Superior temporal gyrus (tissue), 1 donor: ENCODE results near the gene RBFOX1.

ENCODE experiments used
- DNase-seq: peaks from one replicate; pipeline ENCODE4 v3.0.0-alpha.2; 2016; ENCODE audit errors: extremely low spot score

RBFOX1 gene

DNA sequence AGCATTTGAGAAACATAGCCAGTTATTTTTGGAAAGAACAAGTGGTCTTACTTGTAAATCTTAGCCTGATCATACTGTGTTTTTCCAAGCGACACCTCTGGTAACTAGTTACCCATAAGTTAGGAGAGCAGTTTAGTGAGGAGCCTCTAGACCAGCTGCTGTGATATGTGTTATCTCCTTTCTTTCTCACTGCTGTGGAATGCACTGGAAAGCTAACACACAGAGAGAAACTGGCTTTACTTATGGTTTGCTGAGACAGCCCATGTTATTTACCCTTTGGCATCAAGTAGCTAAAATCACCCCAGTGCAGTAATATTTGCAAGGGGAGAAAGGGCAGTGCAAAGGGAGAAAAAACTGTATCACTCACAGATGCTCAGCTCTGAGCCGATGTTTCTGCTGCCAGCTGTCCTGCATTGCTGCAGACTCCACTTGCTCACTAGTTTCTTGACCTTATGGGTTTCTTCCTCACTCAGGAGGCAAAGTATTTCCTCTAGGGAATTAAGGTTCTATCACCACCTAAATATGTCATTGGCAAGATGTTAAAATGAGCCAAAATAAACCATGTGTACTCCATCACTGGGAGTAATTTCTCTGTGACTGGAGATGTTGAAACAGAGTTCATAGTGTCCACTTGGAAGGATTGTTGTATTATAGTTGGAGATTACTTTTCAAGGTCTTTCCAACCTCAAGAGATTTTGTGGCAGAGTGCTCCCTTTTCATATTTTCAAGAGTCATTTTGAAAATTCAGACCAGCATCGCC, 2.3 kb downstream of the RBFOX1 start:
- no peak for DNase-seq

GRCh38 chr16:7335991-7336634, 3.5 kb downstream of the RBFOX1 start:
- DNase-seq = no peak

DNA sequence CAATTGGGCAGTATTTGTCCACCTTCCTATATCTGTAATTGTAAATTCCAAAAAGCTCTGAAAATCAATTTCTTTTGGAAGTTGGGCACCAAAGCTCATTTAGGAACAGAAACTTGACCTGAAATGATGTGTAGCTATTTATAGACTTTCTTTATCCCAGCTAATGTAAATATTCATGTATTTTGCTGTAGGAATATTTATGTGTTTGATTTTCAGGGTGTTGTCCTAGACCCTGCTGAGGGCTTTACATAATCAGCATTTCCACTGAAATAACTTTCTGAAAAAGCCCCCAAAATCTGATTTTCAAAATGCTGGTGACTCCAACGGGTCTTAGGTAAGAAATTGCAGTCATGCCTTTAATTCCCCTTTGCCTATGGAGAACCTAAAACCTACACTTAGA, 4.1 kb downstream of the RBFOX1 start:
- DNase-seq = no peak

- DNase-seq = no peak
Observed at GRCh38 chr16:7338826-7339225, 6.2 kb downstream of the RBFOX1 start.

DNA sequence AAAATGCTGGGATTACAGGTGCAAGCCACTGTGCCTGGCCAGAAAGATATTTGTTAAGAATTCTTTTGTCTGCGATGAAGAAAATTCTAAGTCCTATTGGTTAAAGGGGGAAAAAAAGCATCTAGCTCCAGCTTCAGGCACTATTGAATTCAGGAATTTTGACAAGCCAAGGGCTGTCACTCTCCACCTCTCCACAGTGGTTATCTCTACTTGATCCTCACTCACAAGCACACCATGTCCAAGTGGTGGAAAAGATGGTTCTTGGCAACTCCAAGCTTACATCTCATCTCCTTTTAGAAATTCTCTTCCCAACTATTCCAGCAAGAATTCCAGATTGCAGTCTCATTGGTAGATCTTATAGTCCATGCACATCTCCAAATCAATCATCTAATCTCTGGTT, 7.1 kb downstream of the RBFOX1 start:
- no peak for DNase-seq

- no peak for DNase-seq
Observed at GRCh38 chr16:7340938-7341337, 8.3 kb downstream of the RBFOX1 start.

DNA sequence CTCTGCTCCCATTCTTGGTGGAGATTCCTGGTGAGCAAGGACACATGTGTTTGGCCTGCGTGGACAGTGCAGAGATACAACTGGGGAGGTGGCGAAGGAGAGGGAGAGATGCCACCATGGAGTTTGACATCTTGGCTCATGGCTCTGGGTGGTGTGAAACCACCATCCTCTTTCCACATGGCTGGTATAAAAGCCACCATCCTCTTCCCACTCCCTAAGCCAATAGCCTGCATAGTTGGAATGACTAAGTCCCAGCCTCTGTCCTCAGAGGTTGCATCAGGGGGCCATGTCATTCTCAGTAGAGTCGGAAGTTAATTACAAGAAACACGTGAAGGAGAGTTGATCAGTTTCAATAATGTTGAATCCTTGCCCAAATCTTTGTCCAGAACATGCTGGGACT, 10.0 kb downstream of the RBFOX1 start:
- DNase-seq = no peak

GRCh38 chr16:7343243-7343642, 10.6 kb downstream of the RBFOX1 start:
- no peak for DNase-seq

- no peak for DNase-seq
Observed at GRCh38 chr16:7344830-7345780, 12.5 kb downstream of the RBFOX1 start.

DNA sequence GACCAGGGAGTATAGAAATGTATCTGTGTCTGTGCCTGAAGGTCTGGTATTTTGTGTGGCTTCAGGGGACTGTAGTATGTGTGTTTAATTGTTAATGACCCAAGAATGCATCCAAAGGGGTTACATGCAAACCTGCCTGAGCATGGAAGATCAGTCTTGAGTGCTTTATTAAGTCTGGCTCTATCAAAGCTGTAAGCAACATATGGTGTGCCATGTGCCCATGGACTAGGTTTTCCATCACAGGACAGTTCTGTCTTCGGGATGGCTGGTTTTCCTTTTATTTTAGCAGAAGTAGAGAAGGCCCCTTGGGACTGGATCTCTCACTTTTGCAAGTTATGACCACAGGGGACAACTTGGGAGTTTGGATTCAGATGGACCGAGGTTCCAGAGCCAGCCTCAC, 18.2 kb downstream of the RBFOX1 start:
- DNase-seq = no peak

GRCh38 chr16:7351610-7352510, 19.2 kb downstream of the RBFOX1 start:
- no peak for DNase-seq

GRCh38 chr16:7355758-7356157, 23.1 kb downstream of the RBFOX1 start:
- no peak for DNase-seq

DNA sequence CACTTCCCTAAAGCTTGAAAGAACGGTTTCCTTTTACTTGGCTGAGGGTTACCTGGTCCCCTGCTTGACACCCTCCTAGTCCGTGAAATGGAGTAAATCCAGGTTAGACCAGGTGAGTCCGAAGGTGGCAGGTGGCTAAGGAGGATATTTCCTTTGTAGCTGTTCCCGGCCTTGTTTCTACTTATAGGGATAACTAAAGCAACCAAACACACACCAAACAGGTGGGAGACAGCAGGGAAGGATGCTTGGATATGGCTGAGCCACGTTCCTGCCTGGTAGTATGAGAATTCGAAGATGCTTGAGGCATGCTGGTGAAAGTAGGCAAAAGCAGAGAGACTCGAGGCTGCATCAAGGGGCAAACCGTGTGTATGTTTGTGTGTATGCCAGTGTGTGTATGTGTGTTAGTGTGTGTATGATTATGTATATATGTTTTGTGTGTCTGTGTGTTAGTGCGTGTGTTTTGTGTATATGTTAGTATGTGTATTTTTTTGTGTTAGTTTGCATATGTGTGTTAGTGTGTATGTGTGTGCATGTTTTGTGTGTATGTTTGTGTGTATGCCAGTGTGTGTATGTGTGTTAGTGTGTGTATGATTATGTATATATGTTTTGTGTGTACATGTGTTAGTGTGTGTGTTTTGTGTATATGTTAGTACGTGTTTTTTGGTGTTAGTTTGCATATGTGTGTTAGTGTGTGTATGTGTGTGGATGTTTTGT, 28.9 kb downstream of the RBFOX1 start:
- no peak for DNase-seq

- DNase-seq = no peak
Observed at GRCh38 chr16:7362231-7362630, 29.6 kb downstream of the RBFOX1 start.

DNA sequence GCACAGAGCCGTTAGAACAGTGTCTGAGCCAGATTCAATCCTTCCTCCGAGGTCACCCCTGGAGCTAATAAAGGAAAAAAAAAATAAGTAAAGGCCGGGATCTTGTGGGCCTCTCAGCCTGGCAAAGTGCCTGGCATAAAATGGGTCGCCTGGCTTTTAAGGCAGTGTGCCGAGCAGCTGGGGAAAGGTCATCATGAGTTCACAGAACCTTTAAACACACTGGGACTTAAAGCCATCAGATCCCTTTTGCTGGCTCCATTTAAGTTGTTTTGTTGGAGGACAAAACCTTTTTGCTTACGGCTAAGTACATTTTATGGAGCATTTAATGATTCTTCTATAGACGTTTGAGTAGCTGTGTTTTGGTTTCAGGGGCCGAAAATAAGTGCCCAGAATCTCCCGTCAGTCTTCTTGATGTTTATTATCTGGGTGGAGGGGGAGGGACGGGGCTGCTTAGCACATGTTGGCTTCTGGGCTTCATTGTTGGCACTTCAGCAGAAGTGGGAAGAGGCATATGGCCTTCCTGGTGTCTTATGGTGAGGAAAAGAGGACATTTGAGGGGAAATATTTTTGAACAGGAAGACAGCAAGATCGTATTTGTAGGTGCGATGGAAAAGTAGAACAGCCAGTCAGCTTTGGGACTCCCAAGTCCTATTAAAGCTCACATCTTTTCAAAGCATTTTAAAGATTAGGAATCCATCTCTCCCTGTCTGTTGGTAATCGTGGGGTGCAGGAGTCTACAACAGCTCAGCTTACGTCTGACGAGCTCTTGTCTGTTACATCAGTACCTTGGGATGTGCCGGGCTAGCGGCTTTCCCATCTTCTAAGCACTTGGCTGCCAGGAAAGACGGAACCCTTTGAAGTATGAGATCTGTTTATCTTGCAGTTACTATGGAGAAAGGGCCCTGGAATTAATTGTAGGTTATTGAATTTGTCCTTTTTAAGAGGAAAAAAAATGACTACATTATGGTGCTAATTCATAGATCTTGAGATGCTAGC, 31.1 kb downstream of the RBFOX1 start:
- DNase-seq = no peak

DNA sequence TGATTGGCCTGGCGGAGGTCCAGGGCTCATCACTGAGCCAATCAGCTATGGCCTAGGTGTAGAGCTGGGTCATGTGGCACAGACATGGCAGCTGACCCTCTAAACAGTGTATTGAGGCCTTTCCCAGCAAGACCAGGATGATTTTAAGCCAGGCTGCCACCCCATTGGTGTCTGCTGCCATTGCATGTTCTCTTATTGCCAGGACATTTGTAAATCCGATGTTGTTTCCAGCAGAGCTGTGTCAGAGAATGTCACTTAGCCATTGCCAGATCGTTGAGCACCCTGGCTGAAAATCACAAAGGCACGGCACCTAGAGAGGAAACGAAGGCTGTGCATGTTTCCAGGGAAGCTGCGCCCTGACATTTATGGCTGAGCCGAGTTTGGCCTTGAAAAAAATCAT, 33.4 kb downstream of the RBFOX1 start:
- DNase-seq = no peak

DNA sequence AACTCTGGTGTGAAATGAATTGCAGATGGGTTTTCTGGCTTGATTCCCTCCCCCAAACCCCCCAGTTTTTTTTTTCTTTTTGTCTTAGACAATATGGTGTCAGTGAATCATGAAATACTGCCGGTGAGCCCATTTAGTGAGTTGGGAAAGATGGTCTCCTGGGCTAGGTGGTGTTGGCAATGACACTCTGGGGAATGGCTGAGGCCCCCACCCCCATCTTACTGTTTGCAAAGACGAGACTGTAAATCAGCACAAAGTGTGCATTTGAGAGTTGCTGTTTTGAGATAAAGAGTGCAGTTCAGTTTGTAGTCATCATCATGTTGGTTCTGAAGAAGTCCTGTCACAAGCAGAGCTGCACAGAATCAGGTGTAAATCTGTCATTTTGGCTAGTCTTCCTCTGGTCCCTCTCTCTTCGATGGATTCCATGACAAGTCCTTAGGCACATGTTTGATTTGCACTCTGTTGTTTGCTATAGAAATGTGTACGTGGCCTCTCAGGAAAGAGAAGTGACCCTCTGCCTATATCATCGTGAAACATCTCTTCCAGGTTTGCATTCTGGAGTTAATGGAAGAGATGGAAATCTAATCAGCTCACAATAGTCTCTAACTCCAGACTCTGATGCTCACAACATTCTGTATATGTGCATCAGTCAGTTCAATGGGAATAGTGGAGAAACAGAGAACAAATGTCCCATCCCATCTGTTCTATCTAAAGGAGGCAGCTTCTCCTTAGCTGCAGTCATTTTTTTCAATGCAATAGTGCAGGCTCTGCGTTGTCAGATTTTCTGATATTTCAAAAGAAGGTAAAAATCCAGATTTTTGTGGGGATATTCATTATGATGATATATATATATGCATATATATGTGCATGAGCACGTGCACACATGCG, 34.6 kb downstream of the RBFOX1 start:
- no peak for DNase-seq

GRCh38 chr16:7369204-7369603, 36.6 kb downstream of the RBFOX1 start:
- DNase-seq = no peak
